HEK293 (cell line): ENCODE data around the gene ZFR.
A peak's percentile ranks its signal among the peaks of the same experiment; 100 is the strongest.

Experiments
- GFI1B ChIP-seq: fragments of 450-650 bp; formaldehyde crosslinking; IDR thresholded peaks from 2 replicates; pipeline ENCODE4 v1.5.1; 2016; ENCODE audit warnings: missing biosample characterization, missing genetic modification characterization
- HOXC10 ChIP-seq: sonication (generic); formaldehyde crosslinking; IDR thresholded peaks from 2 replicates; pipeline ENCODE4 v1.8.1; 2023; ENCODE audit warnings: mild to moderate bottlenecking, missing genetic modification reagents
- KLF1 ChIP-seq: fragments of 450-650 bp; formaldehyde crosslinking; IDR thresholded peaks from 2 replicates; pipeline ENCODE4 v1.5.1; 2016; ENCODE audit warnings: missing biosample characterization, missing genetic modification characterization
- KLF16 ChIP-seq: fragments of 450-650 bp; formaldehyde crosslinking; IDR thresholded peaks from 2 replicates; pipeline ENCODE4 v1.5.1; 2017; ENCODE audit warnings: missing biosample characterization, missing genetic modification characterization
- OSR2 ChIP-seq: fragments of 450-650 bp; formaldehyde crosslinking; IDR thresholded peaks from 2 replicates; pipeline ENCODE4 v1.5.1; 2016; ENCODE audit warnings: missing biosample characterization, missing genetic modification characterization
- PATZ1 ChIP-seq: fragments of 450-650 bp; formaldehyde crosslinking; IDR thresholded peaks from 2 replicates; pipeline ENCODE4 v1.5.1; 2016; ENCODE audit warnings: missing biosample characterization, missing genetic modification characterization
- PRDM10 ChIP-seq: fragments of 450-650 bp; formaldehyde crosslinking; IDR thresholded peaks from 2 replicates; pipeline ENCODE4 v1.5.1; 2016; ENCODE audit warnings: missing biosample characterization, missing genetic modification characterization
- SCRT2 ChIP-seq: fragments of 450-650 bp; formaldehyde crosslinking; IDR thresholded peaks from 2 replicates; pipeline ENCODE4 v1.5.1; 2016; ENCODE audit warnings: missing biosample characterization, missing genetic modification characterization
- SP2 ChIP-seq: fragments of 450-650 bp; formaldehyde crosslinking; IDR thresholded peaks from 2 replicates; pipeline ENCODE4 v1.5.1; 2016; ENCODE audit warnings: missing biosample characterization, missing genetic modification characterization
- YY1 ChIP-seq: fragments of 450-650 bp; formaldehyde crosslinking; IDR thresholded peaks from 2 replicates; pipeline ENCODE4 v1.5.1; 2018; ENCODE audit warnings: missing biosample characterization, missing genetic modification characterization
- YY2 ChIP-seq: fragments of 450-650 bp; formaldehyde crosslinking; IDR thresholded peaks from 2 replicates; pipeline ENCODE4 v1.5.1; 2016; ENCODE audit warnings: missing biosample characterization, missing genetic modification characterization
- ZBTB17 ChIP-seq: fragments of 450-650 bp; formaldehyde crosslinking; IDR thresholded peaks from 2 replicates; pipeline ENCODE4 v1.5.1; 2016; ENCODE audit warnings: missing biosample characterization, missing genetic modification characterization
- ZFHX2 ChIP-seq: fragments of 450-650 bp; formaldehyde crosslinking; conservative IDR thresholded peaks from 2 replicates; pipeline ENCODE4 v1.5.1; 2016; ENCODE audit warnings: missing biosample characterization, missing genetic modification characterization
- ZFP37 ChIP-seq: fragments of 450-650 bp; formaldehyde crosslinking; IDR thresholded peaks from 2 replicates; pipeline ENCODE4 v1.5.1; 2016; ENCODE audit warnings: missing biosample characterization, missing genetic modification characterization
- ZIC2 ChIP-seq: fragments of 450-650 bp; formaldehyde crosslinking; IDR thresholded peaks from 2 replicates; pipeline ENCODE4 v1.5.1; 2016; ENCODE audit warnings: missing biosample characterization, missing genetic modification characterization
- ZNF23 ChIP-seq: fragments of 450-650 bp; formaldehyde crosslinking; IDR thresholded peaks from 2 replicates; pipeline ENCODE4 v1.5.1; 2016; ENCODE audit warnings: missing biosample characterization, missing genetic modification characterization, borderline replicate concordance
- ZNF391 ChIP-seq: fragments of 450-650 bp; formaldehyde crosslinking; IDR thresholded peaks from 2 replicates; pipeline ENCODE4 v1.5.1; 2016; ENCODE audit warnings: low read depth, missing biosample characterization, missing genetic modification characterization, borderline replicate concordance
- ZNF501 ChIP-seq: fragments of 450-650 bp; formaldehyde crosslinking; IDR thresholded peaks from 2 replicates; pipeline ENCODE4 v1.5.1; 2016; ENCODE audit warnings: missing biosample characterization, missing genetic modification characterization
- ZNF549 ChIP-seq: fragments of 450-650 bp; IDR thresholded peaks from 2 replicates; pipeline ENCODE4 v1.5.1; 2018; ENCODE audit warnings: missing biosample characterization, missing genetic modification characterization, mild to moderate bottlenecking, inconsistent platforms, moderate library complexity
- ZNF610 ChIP-seq: fragments of 450-650 bp; formaldehyde crosslinking; IDR thresholded peaks from 2 replicates; pipeline ENCODE4 v1.5.1; 2016; ENCODE audit warnings: missing biosample characterization, missing genetic modification characterization, borderline replicate concordance
- ZNF660 ChIP-seq: fragments of 450-650 bp; IDR thresholded peaks from 2 replicates; pipeline ENCODE4 v1.5.1; 2018; ENCODE audit warnings: missing biosample characterization, mild to moderate bottlenecking, missing genetic modification characterization
- ZNF777 ChIP-seq: fragments of 450-650 bp; formaldehyde crosslinking; IDR thresholded peaks from 2 replicates; pipeline ENCODE4 v1.5.1; 2017; ENCODE audit warnings: missing biosample characterization, missing genetic modification characterization, borderline replicate concordance
- TF ChIP-seq, protein P1 (sequence below): fragments of 450-650 bp; formaldehyde crosslinking; IDR thresholded peaks from 2 replicates; pipeline ENCODE4 v1.5.1; 2016; ENCODE audit warnings: missing biosample characterization, missing genetic modification characterization
- TF ChIP-seq, protein P2 (sequence below): fragments of 450-650 bp; formaldehyde crosslinking; IDR thresholded peaks from 2 replicates; pipeline ENCODE4 v1.5.1; 2016; ENCODE audit warnings: missing biosample characterization, missing genetic modification characterization
- TF ChIP-seq, protein P3 (sequence below): fragments of 450-650 bp; formaldehyde crosslinking; optimal IDR thresholded peaks from 2 replicates; pipeline ENCODE3; 2016; ENCODE audit warnings: missing biosample characterization, mild to moderate bottlenecking, missing genetic modification characterization
- TF ChIP-seq, protein P4 (sequence below): fragments of 450-650 bp; formaldehyde crosslinking; IDR thresholded peaks from 2 replicates; pipeline ENCODE4 v1.5.1; 2016; ENCODE audit warnings: missing biosample characterization, missing genetic modification characterization

Gene ZFR

DNA sequence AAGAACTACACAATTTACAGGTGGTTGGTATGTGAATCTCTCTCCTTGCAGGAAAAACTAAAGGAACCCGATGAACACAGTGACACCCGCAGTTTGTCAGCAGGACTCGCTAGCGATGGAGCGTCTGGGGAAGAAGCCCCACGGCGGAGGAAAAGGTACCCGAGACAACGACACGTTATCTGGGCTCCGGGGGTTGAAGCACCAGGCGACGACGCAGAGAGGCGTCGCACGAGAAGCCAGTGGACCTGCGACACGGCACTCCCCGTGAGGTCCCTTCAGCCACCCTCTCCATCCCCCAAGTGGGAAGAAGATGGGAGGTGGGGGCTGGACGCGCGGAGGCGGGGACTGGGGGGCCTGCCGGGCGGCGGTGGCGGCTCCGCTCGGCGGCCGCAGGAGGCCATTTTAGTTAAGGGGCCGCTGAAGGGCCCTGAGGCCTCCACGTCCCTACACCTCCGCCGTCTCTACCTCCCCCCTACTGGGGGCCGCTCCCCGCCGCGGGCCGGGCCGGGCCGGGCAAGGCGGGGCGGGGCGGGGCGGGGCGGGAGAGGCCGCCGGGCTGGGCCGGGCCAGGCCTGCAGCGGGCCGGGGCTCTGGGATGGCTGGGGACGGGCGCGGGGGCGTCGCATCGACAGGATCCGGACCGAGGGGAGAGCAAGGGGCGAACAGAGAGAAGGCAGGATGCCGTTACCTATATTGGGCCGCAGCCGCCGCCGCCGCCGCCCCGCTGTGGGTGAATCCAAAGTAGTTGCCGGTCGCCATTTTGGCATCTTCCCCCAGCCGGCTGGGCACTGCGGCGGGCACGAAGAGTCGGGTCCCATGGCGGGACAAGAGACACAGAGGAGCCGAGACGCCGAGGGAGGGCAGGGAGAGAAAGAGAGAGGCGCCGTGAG, 754 bp downstream of the ZFR start (continued):
- peak; percentile 66 for TF ChIP-seq PRDM10 (tag by site-specific recombination)
- peak; percentile 43; the same call in 1 of the 2 replicates for TF ChIP-seq ZBTB17 (tag by site-specific recombination)
- TF ChIP-seq ZNF610 (tag by site-specific recombination) = 0 out of 2 replicates have a peak, but pooled peaks have one; percentile 19
- peak; percentile 85 for TF ChIP-seq ZFHX2 (tag by site-specific recombination)
- TF ChIP-seq PATZ1 (tag by site-specific recombination) = peak; percentile 61; the same call in 1 of the 2 replicates
- TF ChIP-seq SP2 = peak; percentile 46; the same call in 1 of the 2 replicates
- no peak for TF ChIP-seq ZNF660 (tag by site-specific recombination)
- TF ChIP-seq, protein P1, sequence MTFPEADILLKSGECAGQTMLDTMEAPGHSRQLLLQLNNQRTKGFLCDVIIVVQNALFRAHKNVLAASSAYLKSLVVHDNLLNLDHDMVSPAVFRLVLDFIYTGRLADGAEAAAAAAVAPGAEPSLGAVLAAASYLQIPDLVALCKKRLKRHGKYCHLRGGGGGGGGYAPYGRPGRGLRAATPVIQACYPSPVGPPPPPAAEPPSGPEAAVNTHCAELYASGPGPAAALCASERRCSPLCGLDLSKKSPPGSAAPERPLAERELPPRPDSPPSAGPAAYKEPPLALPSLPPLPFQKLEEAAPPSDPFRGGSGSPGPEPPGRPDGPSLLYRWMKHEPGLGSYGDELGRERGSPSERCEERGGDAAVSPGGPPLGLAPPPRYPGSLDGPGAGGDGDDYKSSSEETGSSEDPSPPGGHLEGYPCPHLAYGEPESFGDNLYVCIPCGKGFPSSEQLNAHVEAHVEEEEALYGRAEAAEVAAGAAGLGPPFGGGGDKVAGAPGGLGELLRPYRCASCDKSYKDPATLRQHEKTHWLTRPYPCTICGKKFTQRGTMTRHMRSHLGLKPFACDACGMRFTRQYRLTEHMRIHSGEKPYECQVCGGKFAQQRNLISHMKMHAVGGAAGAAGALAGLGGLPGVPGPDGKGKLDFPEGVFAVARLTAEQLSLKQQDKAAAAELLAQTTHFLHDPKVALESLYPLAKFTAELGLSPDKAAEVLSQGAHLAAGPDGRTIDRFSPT (tag by site-specific recombination) = peak; percentile 78
- peak; percentile 57 for TF ChIP-seq KLF16 (tag by site-specific recombination)
- TF ChIP-seq, protein P2, sequence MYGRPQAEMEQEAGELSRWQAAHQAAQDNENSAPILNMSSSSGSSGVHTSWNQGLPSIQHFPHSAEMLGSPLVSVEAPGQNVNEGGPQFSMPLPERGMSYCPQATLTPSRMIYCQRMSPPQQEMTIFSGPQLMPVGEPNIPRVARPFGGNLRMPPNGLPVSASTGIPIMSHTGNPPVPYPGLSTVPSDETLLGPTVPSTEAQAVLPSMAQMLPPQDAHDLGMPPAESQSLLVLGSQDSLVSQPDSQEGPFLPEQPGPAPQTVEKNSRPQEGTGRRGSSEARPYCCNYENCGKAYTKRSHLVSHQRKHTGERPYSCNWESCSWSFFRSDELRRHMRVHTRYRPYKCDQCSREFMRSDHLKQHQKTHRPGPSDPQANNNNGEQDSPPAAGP (tag by site-specific recombination) = peak; percentile 83
- peak; percentile 92 for TF ChIP-seq ZIC2 (tag by site-specific recombination)
- no peak for TF ChIP-seq ZNF23 (tag by site-specific recombination)
- TF ChIP-seq KLF1 (tag by site-specific recombination) = peak; percentile 65
- 0 out of 2 replicates have a peak, but pooled peaks have one; percentile 25 for TF ChIP-seq ZNF501 (tag by site-specific recombination)
- peak; percentile 80 for TF ChIP-seq YY2 (tag by site-specific recombination)
- no peak for TF ChIP-seq GFI1B (tag by site-specific recombination)
- TF ChIP-seq ZNF549 (tag by site-specific recombination) = no peak
- peak; percentile 81 for TF ChIP-seq YY1 (tag by site-specific recombination)
- no peak for TF ChIP-seq OSR2
- no peak for TF ChIP-seq HOXC10 (CRISPR knock-in tag)
- TF ChIP-seq, protein P3, sequence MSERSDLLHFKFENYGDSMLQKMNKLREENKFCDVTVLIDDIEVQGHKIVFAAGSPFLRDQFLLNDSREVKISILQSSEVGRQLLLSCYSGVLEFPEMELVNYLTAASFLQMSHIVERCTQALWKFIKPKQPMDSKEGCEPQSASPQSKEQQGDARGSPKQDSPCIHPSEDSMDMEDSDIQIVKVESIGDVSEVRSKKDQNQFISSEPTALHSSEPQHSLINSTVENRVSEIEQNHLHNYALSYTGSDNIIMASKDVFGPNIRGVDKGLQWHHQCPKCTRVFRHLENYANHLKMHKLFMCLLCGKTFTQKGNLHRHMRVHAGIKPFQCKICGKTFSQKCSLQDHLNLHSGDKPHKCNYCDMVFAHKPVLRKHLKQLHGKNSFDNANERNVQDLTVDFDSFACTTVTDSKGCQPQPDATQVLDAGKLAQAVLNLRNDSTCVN (tag by site-specific recombination) = no peak
- no peak for TF ChIP-seq ZNF777 (tag by site-specific recombination)
- 0 out of 2 replicates have a peak, but pooled peaks have one; percentile 25 for TF ChIP-seq ZNF391 (tag by site-specific recombination)
- TF ChIP-seq ZFP37 (tag by site-specific recombination) = peak; percentile 31; the same call in 1 of the 2 replicates
- TF ChIP-seq, protein P4, sequence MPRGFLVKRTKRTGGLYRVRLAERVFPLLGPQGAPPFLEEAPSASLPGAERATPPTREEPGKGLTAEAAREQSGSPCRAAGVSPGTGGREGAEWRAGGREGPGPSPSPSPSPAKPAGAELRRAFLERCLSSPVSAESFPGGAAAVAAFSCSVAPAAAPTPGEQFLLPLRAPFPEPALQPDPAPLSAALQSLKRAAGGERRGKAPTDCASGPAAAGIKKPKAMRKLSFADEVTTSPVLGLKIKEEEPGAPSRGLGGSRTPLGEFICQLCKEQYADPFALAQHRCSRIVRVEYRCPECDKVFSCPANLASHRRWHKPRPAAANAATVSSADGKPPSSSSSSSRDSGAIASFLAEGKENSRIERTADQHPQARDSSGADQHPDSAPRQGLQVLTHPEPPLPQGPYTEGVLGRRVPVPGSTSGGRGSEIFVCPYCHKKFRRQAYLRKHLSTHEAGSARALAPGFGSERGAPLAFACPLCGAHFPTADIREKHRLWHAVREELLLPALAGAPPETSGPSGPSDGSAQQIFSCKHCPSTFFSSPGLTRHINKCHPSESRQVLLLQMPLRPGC (tag by site-specific recombination) = 0 out of 2 replicates have a peak, but pooled peaks have one; percentile 18
- peak; percentile 95 for TF ChIP-seq SCRT2 (tag by site-specific recombination)
